Endothelial cell of umbilical vein (primary cell): ENCODE results near the gene MAGOHB.

Experiments used
- CTCF ChIP-seq, 2 donors: IDR thresholded peaks; 1 replicate in 1 of 2; 2 replicates in 1 of 2; pipeline ENCODE4 v1.5.1; 2011; ENCODE audit warnings: low read length in 2 of 2, mild to moderate bottlenecking in 2 of 2, moderate library complexity in 2 of 2, control low read depth in 1 of 2, inconsistent platforms in 1 of 2, low read depth in 1 of 2; ENCODE audit not compliant: insufficient read depth in 1 of 2; ENCODE audit errors: extremely low read depth in 1 of 2
- MYC ChIP-seq: IDR thresholded peaks from one replicate; pipeline ENCODE4 v1.6.1; 2011; ENCODE audit warnings: mild to moderate bottlenecking, low read depth, low read length
- POLR2A ChIP-seq: IDR thresholded peaks from 2 replicates; pipeline ENCODE4 v1.6.1; 2012; ENCODE audit warnings: low read depth, mild to moderate bottlenecking, control low read depth, low read length
- POLR2AphosphoS5 ChIP-seq: IDR thresholded peaks from 2 replicates; pipeline ENCODE4 v1.6.1; 2012; ENCODE audit warnings: low read depth, mild to moderate bottlenecking, control low read depth, low read length, moderate library complexity; ENCODE audit not compliant: insufficient read depth

- no peak for TF ChIP-seq POLR2A
- TF ChIP-seq CTCF (IDR thresholded peaks at IDR 0.05; ENCODE audit: extremely low read depth in 1 of 2, insufficient read depth in 1 of 2, low read depth in 1 of 2, low read length in 2 of 2), result no peak
- TF ChIP-seq POLR2AphosphoS5, result no peak
- TF ChIP-seq MYC, result no peak
These were observed 59.1 kb downstream of the MAGOHB start for GRCh38 chr12:10554228-10554755.
